Right cardiac atrium (tissue), 5 donors: ENCODE results near the gene TGM3. TPM values are rescaled to one million over a fixed set of nuclear protein-coding genes. Genes with fewer than 3 reads are reported as not detected.

Experiments used
- ATAC-seq, 2 donors: fragments of 200-7000 bp; cut with Tn5 transposase; one replicate each; pipeline versions ENCODE4 v1.8.0 to v1.9.1; 2020; ENCODE audit warnings: moderate library complexity in 2 of 2, mild to moderate bottlenecking in 1 of 2
- DNase-seq, 3 donors: peaks; one replicate each; pipeline ENCODE4 v3.0.0-alpha.2; 2020
- H3K27ac ChIP-seq: one replicate; pipeline ENCODE4 v1.5.1; 2013; ENCODE audit warnings: mild to moderate bottlenecking, low read length, control low read depth, moderate library complexity
- H3K27me3 ChIP-seq: one replicate; pipeline ENCODE4 v1.6.1; 2013; ENCODE audit not compliant: control insufficient read depth, insufficient read depth
- H3K4me1 ChIP-seq: one replicate; pipeline ENCODE4 v1.6.1; 2013; ENCODE audit warnings: low read length; ENCODE audit not compliant: control insufficient read depth, insufficient read depth
- H3K4me3 ChIP-seq: one replicate; pipeline ENCODE4 v1.5.1; 2013; ENCODE audit warnings: low read length, control low read depth
- H3K9me3 ChIP-seq: one replicate; pipeline ENCODE4 v1.6.1; 2013; ENCODE audit warnings: low read length; ENCODE audit not compliant: control insufficient read depth
- WGBS: extraction: QIAGEN DNeasy Blood & Tissue Kit; methylation state at CpG from one replicate; pipeline ENCODE4 v1.1.7; 2013; 5-methylcytosine and 5-hydroxymethylcytosine counted together
- intact Hi-C, 4 donors: fragments of 100-400 bp; cut with DNase I; formaldehyde crosslinking; loops; one replicate each; pipeline versions ENCODE4 v1.11.0 to v1.14.0; 2022 to 2023
- polyA plus RNA-seq: library from polyadenylated mRNA; stranded (reverse); fragments of 200-250 nt; gene quantifications from one replicate; pipeline ENCODE4 v1.2.3, GENCODE V29; 2013
- total RNA-seq, 4 donors: library from RNA; stranded (reverse); fragmentation: NEBNext Ultra II Directional; extraction: Animal tissue kit (Norgen Biotek cat#: 25700); gene quantifications; one replicate each; pipeline ENCODE4 v1.2.1, GENCODE V29; 2021
- donor health status: healthy with polysubstance abuse.
- donor health status: DM: no; HTN: yes; CAD: no.
- donor health status: DM: no; HTN: no; CAD: no.
- donor health status: DM: no; HTN: yes; CAD: no; lungs with severe emphysema.
- donor health status: DM: yes; HTN: yes; CAD: no.

TGM3 gene
- total and polyA plus RNA-seq, 5 donors = 0.05 TPM; not detected in 4

- H3K27ac ChIP-seq = no peak overlapping the region
- H3K4me3 ChIP-seq = no peak overlapping the region
- no peaks in the 10 kb centered on the region for H3K27me3 ChIP-seq
- no peak for DNase-seq
- 85% methylated on average over 6 of the region's 6 CpGs for WGBS
- no peak for ATAC-seq
- no peaks in the 10 kb centered on the region for H3K4me1 ChIP-seq
- H3K9me3 ChIP-seq = no peaks in the 10 kb centered on the region
- intact Hi-C loops = loop anchor here in 1 of 4 donors (10.0 kb wide), 1 partner anchor 136 kb away; no protein-coding TSS in a partner anchor
These were observed 45.0 kb downstream of the TGM3 start for GRCh38 chr20:2340823-2341222.

GRCh38 chr20:2341336-2341735 lies 45.5 kb downstream of the TGM3 start:
- Histone ChIP-seq H3K27me3 (no peaks in the 10 kb centered on the region), H3K9me3 (no peaks in the 10 kb centered on the region), H3K27ac (no peak overlapping the region), H3K4me3 (no peak overlapping the region), H3K4me1 (no peaks in the 10 kb centered on the region)
- DNase-seq (no peak), ATAC-seq (no peak)
- intact Hi-C loops = loop anchor here in 1 of 4 donors (10.0 kb wide), 1 partner anchor 137 kb away; no protein-coding TSS in a partner anchor
- 81% methylated on average over 7 of the region's 7 CpGs for WGBS

- H3K4me1 ChIP-seq = no peaks in the 10 kb centered on the region
- WGBS = 62% methylated on average over 3 of the region's 3 CpGs
- no peaks in the 10 kb centered on the region for H3K27me3 ChIP-seq
- H3K9me3 ChIP-seq = no peaks in the 10 kb centered on the region
- no peak overlapping the region for H3K27ac ChIP-seq
- no peak for ATAC-seq
- no peak for DNase-seq
- H3K4me3 ChIP-seq = no peak overlapping the region
- intact Hi-C loops = loop anchor here in 1 of 4 donors (10.0 kb wide), 1 partner anchor 137 kb away; no protein-coding TSS in a partner anchor
These were observed 46.4 kb downstream of the TGM3 start for GRCh38 chr20:2342243-2342642.

GRCh38 chr20:2346188-2346587 lies 50.4 kb downstream of the TGM3 start:
- intact Hi-C loops = loop anchor here in 1 of 4 donors (10.0 kb wide), 1 partner anchor 141 kb away; no protein-coding TSS in a partner anchor
- 57% methylated on average over 3 of the region's 3 CpGs for WGBS
- H3K4me3 ChIP-seq = no peak overlapping the region
- H3K27me3 ChIP-seq = no peaks in the 10 kb centered on the region
- ATAC-seq (no peak), DNase-seq (no peak)
- H3K4me1 ChIP-seq = no peaks in the 10 kb centered on the region
- H3K27ac ChIP-seq = no peak overlapping the region
- no peaks in the 10 kb centered on the region for H3K9me3 ChIP-seq

- no peak for ATAC-seq
- H3K4me3 ChIP-seq = no peak overlapping the region
- intact Hi-C loops = loop anchor here in 1 of 4 donors (10.0 kb wide), 1 partner anchor 144 kb away; no protein-coding TSS in a partner anchor
These were observed 52.5 kb downstream of the TGM3 start for GRCh38 chr20:2348336-2348735.

GRCh38 chr20:2349801-2350200 lies 54.0 kb downstream of the TGM3 start:
- 47% methylated on average over 4 of the region's 4 CpGs for WGBS
- Histone ChIP-seq H3K27ac (no peak overlapping the region), H3K4me1 (no peaks in the 10 kb centered on the region), H3K9me3 (no peaks in the 10 kb centered on the region), H3K4me3 (no peak overlapping the region), H3K27me3 (no peaks in the 10 kb centered on the region)
- intact Hi-C loops = loop anchor here in 1 of 4 donors (10.0 kb wide), 1 partner anchor 145 kb away; no protein-coding TSS in a partner anchor
- DNase-seq (no peak), ATAC-seq (no peak)

More at GRCh38 chr20:2348336-2348735, 52.5 kb downstream of the TGM3 start:
- WGBS = 62% methylated on average over 5 of the region's 5 CpGs
- Histone ChIP-seq H3K4me1 (no peaks in the 10 kb centered on the region), H3K27ac (no peak overlapping the region), H3K9me3 (no peaks in the 10 kb centered on the region), H3K27me3 (no peaks in the 10 kb centered on the region)
- DNase-seq = no peak

GRCh38 chr20:2350606-2351005 lies 54.8 kb downstream of the TGM3 start:
- H3K27ac ChIP-seq = no peak overlapping the region
- H3K4me3 ChIP-seq = no peak overlapping the region
- H3K9me3 ChIP-seq = no peaks in the 10 kb centered on the region
- DNase-seq = no peak
- no peak for ATAC-seq
- intact Hi-C loops = no loop called here
- 84% methylated on average over 5 of the region's 5 CpGs for WGBS
- no peaks in the 10 kb centered on the region for H3K4me1 ChIP-seq
- H3K27me3 ChIP-seq = no peaks in the 10 kb centered on the region

- DNase-seq (no peak), ATAC-seq (no peak)
- Histone ChIP-seq H3K4me1 (no peaks in the 10 kb centered on the region), H3K9me3 (no peaks in the 10 kb centered on the region), H3K27me3 (no peaks in the 10 kb centered on the region), H3K4me3 (no peak overlapping the region), H3K27ac (no peak overlapping the region)
- intact Hi-C loops = no loop called here
- WGBS = 44% methylated on average over 3 of the region's 3 CpGs
These were observed 57.4 kb downstream of the TGM3 start for GRCh38 chr20:2353231-2353630.

GRCh38 chr20:2357114-2357513 lies 61.3 kb downstream of the TGM3 start:
- Histone ChIP-seq H3K4me1 (no peaks in the 10 kb centered on the region), H3K27ac (no peak overlapping the region), H3K9me3 (no peaks in the 10 kb centered on the region), H3K4me3 (no peak overlapping the region), H3K27me3 (no peaks in the 10 kb centered on the region)
- intact Hi-C loops = no loop called here
- WGBS = 52% methylated on average over 2 of the region's 2 CpGs
- ATAC-seq (no peak), DNase-seq (no peak)

- 85% methylated on average over 3 of the region's 3 CpGs for WGBS
- ATAC-seq = no peak
- DNase-seq = no peak
- intact Hi-C loops = no loop called here
- H3K9me3 ChIP-seq = no peaks in the 10 kb centered on the region
- no peak overlapping the region for H3K27ac ChIP-seq
- no peaks in the 10 kb centered on the region for H3K4me1 ChIP-seq
- no peak overlapping the region for H3K4me3 ChIP-seq
- no peaks in the 10 kb centered on the region for H3K27me3 ChIP-seq
These were observed 62.2 kb downstream of the TGM3 start for GRCh38 chr20:2358006-2358405.

GRCh38 chr20:2361035-2361593 lies 65.3 kb downstream of the TGM3 start:
- no peak for DNase-seq
- H3K9me3 ChIP-seq = no peaks in the 10 kb centered on the region
- no peak overlapping the region for H3K4me3 ChIP-seq
- H3K4me1 ChIP-seq = no peaks in the 10 kb centered on the region
- intact Hi-C loops = no loop called here
- H3K27ac ChIP-seq = no peak overlapping the region
- no peak for ATAC-seq
- no peaks in the 10 kb centered on the region for H3K27me3 ChIP-seq

GRCh38 chr20:2363187-2363586 lies 67.4 kb downstream of the TGM3 start:
- no peak overlapping the region for H3K27ac ChIP-seq
- no peak for ATAC-seq
- no peak overlapping the region for H3K4me3 ChIP-seq
- H3K27me3 ChIP-seq = no peaks in the 10 kb centered on the region
- no peaks in the 10 kb centered on the region for H3K9me3 ChIP-seq
- H3K4me1 ChIP-seq = no peaks in the 10 kb centered on the region
- intact Hi-C loops = no loop called here
- 81% methylated on average over 2 of the region's 2 CpGs for WGBS
- DNase-seq = no peak
